ENCODE measurements around the gene SMS. TPM values are rescaled to one million over a fixed set of nuclear protein-coding genes. Genes with fewer than 3 reads are reported as not detected.

SMS gene
- total and polyA plus RNA-seq, 2 experiments from 2014 or later = 185 to 274 TPM

- Mint-ChIP-seq H3K4me1 (peaks cover 23% of the 10 kb centered on the region), H3K27ac (no peak overlapping the region), H3K9me3 (no peaks in the 10 kb centered on the region), H3K36me3 (ENCODE audit: low read depth) (no peaks in the 10 kb centered on the region), H3K4me3 (no peak overlapping the region), H3K27me3 (ENCODE audit: insufficient read depth, low read depth, poor library complexity) (no peaks in the 10 kb centered on the region)
- no peak for ATAC-seq
- Histone ChIP-seq H3F3A (replicated peaks; ENCODE audit: low read depth) (no peaks in the 10 kb centered on the region), H3K9me2 (ENCODE audit: insufficient read depth) (no peaks in the 10 kb centered on the region), H3K27ac (ENCODE audit: low read depth) (no peak overlapping the region), H3K4me1 (ENCODE audit: insufficient read depth) (peaks cover 18% of the 10 kb centered on the region), H2AFZ (no peak overlapping the region), H3K4me2 (no peak overlapping the region), H4K20me1 (replicated peaks; ENCODE audit: insufficient read depth) (no peaks in the 10 kb centered on the region), H3K4me3 (no peak overlapping the region), H3K36me3 (ENCODE audit: insufficient read depth) (no peaks in the 10 kb centered on the region), H3K27me3 (ENCODE audit: insufficient read depth) (no peaks in the 10 kb centered on the region), H3K79me2 (replicated peaks; ENCODE audit: insufficient read depth) (no peaks in the 10 kb centered on the region)
- DNase-seq (ENCODE audit: low spot score) = no peak
- TF ChIP-seq ZNF462 (CRISPR knock-in tag; IDR thresholded peaks at IDR 0.05) = no peak
These were observed 33.2 kb upstream of the SMS start for GRCh38 chrX:21907260-21907659.

- Mint-ChIP-seq H3K9me3 (no peaks in the 10 kb centered on the region), H3K4me3 (no peak overlapping the region), H3K27ac (no peak overlapping the region), H3K4me1 (peaks cover 3% of the 10 kb centered on the region; the same call in 1 of the 3 replicates), H3K27me3 (ENCODE audit: insufficient read depth, low read depth, poor library complexity) (no peaks in the 10 kb centered on the region), H3K36me3 (ENCODE audit: low read depth) (no peaks in the 10 kb centered on the region)
- H3K9me2 ChIP-seq (ENCODE audit: insufficient read depth) = no peaks in the 10 kb centered on the region
- H3K79me2 ChIP-seq (replicated peaks; ENCODE audit: insufficient read depth) = no peaks in the 10 kb centered on the region
- no peak overlapping the region for H2AFZ ChIP-seq
- no peaks in the 10 kb centered on the region for H3K27me3 ChIP-seq (ENCODE audit: insufficient read depth)
- H3K36me3 ChIP-seq (ENCODE audit: insufficient read depth) = no peaks in the 10 kb centered on the region
- H3F3A ChIP-seq (replicated peaks; ENCODE audit: low read depth) = no peaks in the 10 kb centered on the region
- no peaks in the 10 kb centered on the region for H4K20me1 ChIP-seq (replicated peaks; ENCODE audit: insufficient read depth)
- no peak overlapping the region for H3K27ac ChIP-seq (ENCODE audit: low read depth)
- no peak overlapping the region for H3K4me3 ChIP-seq
- DNase-seq (ENCODE audit: low spot score) (no peak), ATAC-seq (no peak)
- H3K4me1 ChIP-seq (ENCODE audit: insufficient read depth) = peaks cover 7% of the 10 kb centered on the region; the same call in 1 of the 2 replicates
- H3K4me2 ChIP-seq = no peak overlapping the region
- TF ChIP-seq EZH2 (IDR thresholded peaks at IDR 0.05; ENCODE audit: low read depth, unreplicated experiment) (no peak), REST (IDR thresholded peaks at IDR 0.05; ENCODE audit: unreplicated experiment) (no peak), STAT1 (IDR thresholded peaks at IDR 0.05; ENCODE audit: unreplicated experiment) (no peak), ETS1 (IDR thresholded peaks at IDR 0.05) (no peak), EZH2phosphoT487 (IDR thresholded peaks at IDR 0.05; ENCODE audit: unreplicated experiment) (no peak), NANOG (IDR thresholded peaks at IDR 0.05; ENCODE audit: borderline replicate concordance) (no peak), ZNF114 (CRISPR knock-in tag; IDR thresholded peaks at IDR 0.05) (no peak), CREB1 (CRISPR knock-in tag; IDR thresholded peaks at IDR 0.05; ENCODE audit: low read depth) (no peak), POLR2AphosphoS5 (IDR thresholded peaks at IDR 0.05; ENCODE audit: low read depth) (no peak), JUNB (IDR thresholded peaks at IDR 0.05; ENCODE audit: unreplicated experiment) (no peak), ZNF331 (CRISPR knock-in tag; IDR thresholded peaks at IDR 0.05; ENCODE audit: low read depth) (no peak)
These were observed 29.0 kb upstream of the SMS start for GRCh38 chrX:21911481-21911880.
